ENCODE results near the gene SNTB2.
"Not testable (repeated sequence)": the region's sequence is repeated elsewhere in the genome, so short reads cannot be mapped to it uniquely, and the experiment has no call there.

- not testable (repeated sequence) for TF ChIP-seq CTCF, EP300, POLR2AphosphoS5, POLR2A (IDR thresholded peaks at IDR 0.05)
Observed at GRCh38 chr16:69296771-69297170, 109.8 kb downstream of the SNTB2 start.
